GM23248 (cell line): ENCODE data around the gene FARP2. TPM values are rescaled to one million over a fixed set of nuclear protein-coding genes. Genes with fewer than 3 reads are reported as not detected.
"Not testable (repeated sequence)": the region's sequence is repeated elsewhere in the genome, so short reads cannot be mapped to it uniquely, and the experiment has no call there.

Source experiments
- DNase-seq: peaks from one replicate; pipeline ENCODE4 v3.0.0-alpha.2; 2015
- H2AFZ ChIP-seq: fragments of 200-600 bp; sonication (generic); 2 replicates; pipeline ENCODE4 v1.6.1; 2016; ENCODE audit warnings: antibody characterized with exemption
- H3F3A ChIP-seq: fragments of 200-600 bp; sonication (generic); 2 replicates; pipeline ENCODE4 v1.6.1; 2016; ENCODE audit warnings: mild to moderate bottlenecking, antibody characterized with exemption, mixed run types; ENCODE audit not compliant: insufficient read depth
- H3K27ac ChIP-seq: fragments of 200-600 bp; sonication (generic); 2 replicates; pipeline ENCODE4 v1.5.1; 2016; ENCODE audit warnings: mild to moderate bottlenecking
- H3K27me3 ChIP-seq: fragments of 200-600 bp; sonication (generic); replicated peaks from 2 replicates; pipeline ENCODE4 v1.6.1; 2016; ENCODE audit warnings: mild to moderate bottlenecking; ENCODE audit not compliant: insufficient read depth
- H3K36me3 ChIP-seq: fragments of 200-600 bp; sonication (generic); 2 replicates; pipeline ENCODE4 v1.6.1; 2016; ENCODE audit warnings: low read depth, mild to moderate bottlenecking
- H3K4me1 ChIP-seq: fragments of 200-600 bp; sonication (generic); 2 replicates; pipeline ENCODE4 v1.6.1; 2016; ENCODE audit warnings: mild to moderate bottlenecking; ENCODE audit not compliant: insufficient read depth
- H3K4me2 ChIP-seq: fragments of 200-600 bp; sonication (generic); one replicate; pipeline ENCODE4 v1.6.1; 2016; ENCODE audit warnings: mild to moderate bottlenecking; ENCODE audit not compliant: unreplicated experiment
- H3K4me3 ChIP-seq: fragments of 200-600 bp; sonication (generic); 2 replicates; pipeline ENCODE4 v1.5.1; 2016; ENCODE audit warnings: mild to moderate bottlenecking
- H3K79me2 ChIP-seq: fragments of 200-600 bp; sonication (generic); 2 replicates; pipeline ENCODE4 v1.6.1; 2016; ENCODE audit warnings: mild to moderate bottlenecking; ENCODE audit not compliant: insufficient read depth
- H3K9ac ChIP-seq: fragments of 200-600 bp; sonication (generic); 2 replicates; pipeline ENCODE4 v1.6.1; 2016; ENCODE audit warnings: mild to moderate bottlenecking
- H3K9me2 ChIP-seq: fragments of 200-600 bp; sonication (generic); 2 replicates; pipeline ENCODE4 v1.6.1; 2016; ENCODE audit warnings: mixed run types, mild to moderate bottlenecking, moderate library complexity; ENCODE audit not compliant: insufficient read depth
- H3K9me3 ChIP-seq: fragments of 200-600 bp; sonication (generic); one replicate; pipeline ENCODE4 v1.6.1; 2017; ENCODE audit warnings: low read depth
- H4K20me1 ChIP-seq: fragments of 200-600 bp; sonication (generic); 2 replicates; pipeline ENCODE4 v1.6.0; 2016; ENCODE audit not compliant: insufficient read depth
- EZH2 ChIP-seq: fragments of 200-600 bp; sonication (generic); IDR thresholded peaks from 2 replicates; pipeline ENCODE4 v1.6.1; 2018; ENCODE audit warnings: antibody characterized with exemption, mild to moderate bottlenecking; ENCODE audit not compliant: insufficient read depth, poor library complexity, severe bottlenecking
- EZH2phosphoT487 ChIP-seq: fragments of 200-600 bp; sonication (generic); IDR thresholded peaks from 2 replicates; pipeline ENCODE4 v1.6.1; 2018; ENCODE audit warnings: antibody characterized with exemption, moderate library complexity, mild to moderate bottlenecking, low read depth; ENCODE audit not compliant: insufficient read depth
- WGBS, 2 experiments: methylation state at CpG; one replicate each; pipeline ENCODE4 v1.1.6; 2015 to 2017; ENCODE audit warnings: low lambda C conversion rate in 2 of 2, low coverage in 1 of 2; ENCODE audit errors: missing lambda C conversion rate in 2 of 2; 5-methylcytosine and 5-hydroxymethylcytosine counted together
- in situ Hi-C: fragments of 300-500 bp; cut with MboI; formaldehyde crosslinking; loops from 2 replicates; pipeline ENCODE4 v1.15.0; 2020
- polyA plus RNA-seq: library from polyadenylated mRNA; unstranded; fragments of >200 nt; fragmentation: Nextera tagmentation; extraction: Ambion mirVana; gene quantifications from 2 replicates; pipeline ENCODE4 v1.2.1, GENCODE V29; 2016
- total RNA-seq: library from RNA; depleted of rRNA; stranded (reverse); fragments of >200 nt; shearing (Covaris generic); gene quantifications from 2 replicates; pipeline ENCODE4 v1.2.3, GENCODE V29; 2014

The FARP2 gene
- total and polyA plus RNA-seq, 2 experiments from 2014 or later, result 30.9 to 39.0 TPM

- DNase-seq, result no peak
- 86 to 92% methylated on average over 6 of the region's 6 CpGs for WGBS, 2 experiments
- H4K20me1 ChIP-seq, result 0 out of 2 replicates have a peak, but pooled peaks cover 3% of the 10 kb centered on the region
These were observed 30.4 kb downstream of the FARP2 start for GRCh38 chr2:241386519-241386918.

GRCh38 chr2:241389697-241390096 is 33.6 kb downstream of the FARP2 start:
- H3F3A ChIP-seq, result no peaks in the 10 kb centered on the region
- no peaks in the 10 kb centered on the region for H3K9me2 ChIP-seq
- H3K36me3 ChIP-seq, result no peaks in the 10 kb centered on the region
- TF ChIP-seq EZH2, result no peak
- TF ChIP-seq EZH2phosphoT487, result no peak
- H4K20me1 ChIP-seq, result 0 out of 2 replicates have a peak, but pooled peaks cover 3% of the 10 kb centered on the region
- in situ Hi-C loops, result no loop called here
- 97 to 98% methylated on average over 2 of the region's 2 CpGs for WGBS, 2 experiments
- H3K4me3 ChIP-seq, result no peak overlapping the region
- peaks cover 81% of the 10 kb centered on the region for H3K79me2 ChIP-seq
- H3K9me3 ChIP-seq, result no peaks in the 10 kb centered on the region
- DNase-seq, result peak; percentile 32
- no peaks in the 10 kb centered on the region for H3K4me1 ChIP-seq
- H3K27me3 ChIP-seq, result no peaks in the 10 kb centered on the region
- no peak overlapping the region for H3K9ac ChIP-seq
- H2AFZ ChIP-seq, result no peak overlapping the region
- H3K27ac ChIP-seq, result no peak overlapping the region
- no peak overlapping the region for H3K4me2 ChIP-seq

More at GRCh38 chr2:241386519-241386918, 30.4 kb downstream of the FARP2 start:
- H3K79me2 ChIP-seq, result peaks cover 96% of the 10 kb centered on the region
- in situ Hi-C loops, result no loop called here
- no peaks in the 10 kb centered on the region for H3K9me2 ChIP-seq
- H3F3A ChIP-seq, result peaks cover 4% of the 10 kb centered on the region; the same call in 1 of the 2 replicates
- no peak overlapping the region for H3K4me2 ChIP-seq
- H3K4me3 ChIP-seq, result no peak overlapping the region
- no peak overlapping the region for H3K27ac ChIP-seq
- TF ChIP-seq EZH2 (no peak), EZH2phosphoT487 (no peak)
- H3K9me3 ChIP-seq, result no peaks in the 10 kb centered on the region
- H3K9ac ChIP-seq, result no peak overlapping the region
- no peaks in the 10 kb centered on the region for H3K36me3 ChIP-seq
- H2AFZ ChIP-seq, result no peak overlapping the region
- no peaks in the 10 kb centered on the region for H3K27me3 ChIP-seq
- H3K4me1 ChIP-seq, result no peaks in the 10 kb centered on the region

GRCh38 chr2:241390301-241391206 is 34.5 kb downstream of the FARP2 start:
- H3K9me2 ChIP-seq, result no peaks in the 10 kb centered on the region
- no peaks in the 10 kb centered on the region for H3F3A ChIP-seq
- no peak overlapping the region for H3K4me2 ChIP-seq
- H3K9me3 ChIP-seq, result no peaks in the 10 kb centered on the region
- no peak for DNase-seq
- no peaks in the 10 kb centered on the region for H3K36me3 ChIP-seq
- H3K4me1 ChIP-seq, result no peaks in the 10 kb centered on the region
- H3K9ac ChIP-seq, result no peak overlapping the region
- no peak for TF ChIP-seq EZH2
- peaks cover 78% of the 10 kb centered on the region for H3K79me2 ChIP-seq
- H3K27ac ChIP-seq, result no peak overlapping the region
- peaks cover 5% of the 10 kb centered on the region; the same call in 1 of the 2 replicates for H4K20me1 ChIP-seq
- no peak overlapping the region for H2AFZ ChIP-seq
- in situ Hi-C loops, result no loop called here
- H3K27me3 ChIP-seq, result no peaks in the 10 kb centered on the region
- WGBS, 2 experiments, result 97% methylated on average over 9 of the region's 9 CpGs
- H3K4me3 ChIP-seq, result no peak overlapping the region

GRCh38 chr2:241391892-241392665 is 36.0 kb downstream of the FARP2 start:
- Histone ChIP-seq H3K79me2 (peaks cover 64% of the 10 kb centered on the region), H3K9me3 (no peaks in the 10 kb centered on the region), H3K9ac (no peak overlapping the region), H3K9me2 (no peaks in the 10 kb centered on the region), H3K4me2 (no peak overlapping the region), H3K27me3 (no peaks in the 10 kb centered on the region), H3K27ac (no peak overlapping the region), H4K20me1 (peaks cover 6% of the 10 kb centered on the region; the same call in 1 of the 2 replicates), H2AFZ (no peak overlapping the region), H3K4me1 (no peaks in the 10 kb centered on the region), H3K36me3 (no peaks in the 10 kb centered on the region), H3F3A (no peaks in the 10 kb centered on the region), H3K4me3 (no peak overlapping the region)
- in situ Hi-C loops, result no loop called here
- peak; percentile 60 for DNase-seq
- TF ChIP-seq EZH2, result no peak
- no peak for TF ChIP-seq EZH2phosphoT487
- 74 to 80% methylated on average over 6 of the region's 6 CpGs for WGBS, 2 experiments

DNA sequence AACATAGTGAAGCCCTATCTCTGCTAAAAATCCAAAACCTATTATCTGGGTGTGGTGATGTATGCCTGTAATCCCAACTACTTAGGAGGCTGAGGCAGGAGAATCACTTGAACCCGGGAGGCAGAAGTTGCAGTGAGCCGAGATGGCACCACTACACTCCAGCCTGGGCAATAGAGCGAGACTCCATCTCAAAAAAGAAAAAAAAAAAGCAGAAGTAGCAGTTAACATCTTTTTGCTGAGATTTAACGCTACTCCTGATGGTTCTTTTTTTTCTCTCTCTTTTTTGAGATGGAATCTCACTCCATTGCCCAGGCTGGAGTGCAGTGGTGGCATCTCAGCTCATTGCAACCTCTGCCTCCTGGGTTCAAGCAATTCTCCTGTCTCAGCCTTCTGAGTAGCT is 36.7 kb downstream of the FARP2 start:
- H3F3A ChIP-seq, H3K4me2 ChIP-seq, H4K20me1 ChIP-seq, H3K4me1 ChIP-seq, H3K9me2 ChIP-seq, H3K27me3 ChIP-seq, H3K36me3 ChIP-seq, H3K9me3 ChIP-seq, H2AFZ ChIP-seq, H3K27ac ChIP-seq, in situ Hi-C loops, DNase-seq, H3K4me3 ChIP-seq, H3K9ac ChIP-seq: not testable (repeated sequence)
- WGBS, 2 experiments, result 100% methylated on average over 4 of the region's 4 CpGs
- peaks cover 58% of the 10 kb centered on the region for H3K79me2 ChIP-seq
